Measurements from ENCODE around the gene MINDY3.
"Not testable (repeated sequence)": the region's sequence is repeated elsewhere in the genome, so short reads cannot be mapped to it uniquely, and the experiment has no call there.

MINDY3 gene

GRCh38 chr10:15859509-15859905 is 800 bp downstream of the MINDY3 start:
- no peak for TF ChIP-seq TAF1 (IDR thresholded peaks at IDR 0.05; ENCODE audit: low read depth, low read length)
- FAIRE-seq, result peak; percentile 89
- no peak for DNase-seq (ENCODE audit: insufficient read length, low spot score)

- no peak for DNase-seq (ENCODE audit: insufficient read length, low spot score)
- FAIRE-seq, result no peak
- TF ChIP-seq POU2F2 (IDR thresholded peaks at IDR 0.05; ENCODE audit: low read depth, low read length), result no peak
Observed at GRCh38 chr10:15858861-15859281, 1.4 kb downstream of the MINDY3 start.

- FAIRE-seq (no peak), DNase-seq (ENCODE audit: insufficient read length, low spot score) (no peak)
Observed at GRCh38 chr10:15857107-15857575, 3.2 kb downstream of the MINDY3 start.

GRCh38 chr10:15856328-15857015 is 3.8 kb downstream of the MINDY3 start:
- DNase-seq (ENCODE audit: insufficient read length, low spot score), result no peak
- no peak for TF ChIP-seq POU2F2 (IDR thresholded peaks at IDR 0.05; ENCODE audit: low read depth, low read length)
- no peak for FAIRE-seq

More at GRCh38 chr10:15857107-15857575, 3.2 kb downstream of the MINDY3 start:
- TF ChIP-seq PAX5 (IDR thresholded peaks at IDR 0.05; ENCODE audit: insufficient read depth, low read length, severe bottlenecking), result no peak
- TF ChIP-seq POLR2AphosphoS5 (IDR thresholded peaks at IDR 0.05; ENCODE audit: low read depth, low read length), result no peak
- no peak for TF ChIP-seq POLR2A (IDR thresholded peaks at IDR 0.05; ENCODE audit: low read depth, low read length)
- TF ChIP-seq TAF1 (IDR thresholded peaks at IDR 0.05; ENCODE audit: low read depth, low read length), result no peak
- TF ChIP-seq POU2F2 (IDR thresholded peaks at IDR 0.05; ENCODE audit: low read depth, low read length), result no peak
- TF ChIP-seq SPI1 (IDR thresholded peaks at IDR 0.05; ENCODE audit: low read depth, low read length), result no peak

- TF ChIP-seq PAX5 (IDR thresholded peaks at IDR 0.05; ENCODE audit: insufficient read depth, low read length, severe bottlenecking) (no peak), POLR2A (IDR thresholded peaks at IDR 0.05; ENCODE audit: low read depth, low read length) (no peak), POLR2AphosphoS5 (IDR thresholded peaks at IDR 0.05; ENCODE audit: low read depth, low read length) (no peak), POU2F2 (IDR thresholded peaks at IDR 0.05; ENCODE audit: low read depth, low read length) (no peak), TAF1 (IDR thresholded peaks at IDR 0.05; ENCODE audit: low read depth, low read length) (no peak), SPI1 (IDR thresholded peaks at IDR 0.05; ENCODE audit: low read depth, low read length) (no peak)
- FAIRE-seq, result peak; percentile 33
- no peak for DNase-seq (ENCODE audit: insufficient read length, low spot score)
Observed at GRCh38 chr10:15853800-15854199, 6.5 kb downstream of the MINDY3 start.

GRCh38 chr10:15852111-15852557 is 8.2 kb downstream of the MINDY3 start:
- TF ChIP-seq POLR2A (IDR thresholded peaks at IDR 0.05; ENCODE audit: low read depth, low read length), result no peak
- no peak for TF ChIP-seq PAX5 (IDR thresholded peaks at IDR 0.05; ENCODE audit: insufficient read depth, low read length, severe bottlenecking)
- TF ChIP-seq POLR2AphosphoS5 (IDR thresholded peaks at IDR 0.05; ENCODE audit: low read depth, low read length), result no peak
- no peak for TF ChIP-seq SPI1 (IDR thresholded peaks at IDR 0.05; ENCODE audit: low read depth, low read length)
- TF ChIP-seq POU2F2 (IDR thresholded peaks at IDR 0.05; ENCODE audit: low read depth, low read length), result no peak
- TF ChIP-seq TAF1 (IDR thresholded peaks at IDR 0.05; ENCODE audit: low read depth, low read length), result no peak
- DNase-seq (ENCODE audit: insufficient read length, low spot score) (no peak), FAIRE-seq (peak; percentile 52)

GRCh38 chr10:15850337-15850978 is 9.8 kb downstream of the MINDY3 start:
- DNase-seq (ENCODE audit: insufficient read length, low spot score); FAIRE-seq: not testable (repeated sequence)

- no peak for DNase-seq (ENCODE audit: insufficient read length, low spot score)
- no peak for TF ChIP-seq PAX5 (IDR thresholded peaks at IDR 0.05; ENCODE audit: insufficient read depth, low read length, severe bottlenecking)
- TF ChIP-seq POLR2A (IDR thresholded peaks at IDR 0.05; ENCODE audit: low read depth, low read length), result no peak
- no peak for TF ChIP-seq TAF1 (IDR thresholded peaks at IDR 0.05; ENCODE audit: low read depth, low read length)
- FAIRE-seq, result no peak
Observed at GRCh38 chr10:15849316-15849715, 11.0 kb downstream of the MINDY3 start.

GRCh38 chr10:15847481-15847880 is 12.8 kb downstream of the MINDY3 start:
- FAIRE-seq (no peak), DNase-seq (ENCODE audit: insufficient read length, low spot score) (no peak)
- no peak for TF ChIP-seq TAF1 (IDR thresholded peaks at IDR 0.05; ENCODE audit: low read depth, low read length)
- TF ChIP-seq SPI1 (IDR thresholded peaks at IDR 0.05; ENCODE audit: low read depth, low read length), result no peak
- no peak for TF ChIP-seq POLR2AphosphoS5 (IDR thresholded peaks at IDR 0.05; ENCODE audit: low read depth, low read length)
- no peak for TF ChIP-seq POLR2A (IDR thresholded peaks at IDR 0.05; ENCODE audit: low read depth, low read length)
- no peak for TF ChIP-seq PAX5 (IDR thresholded peaks at IDR 0.05; ENCODE audit: insufficient read depth, low read length, severe bottlenecking)
- TF ChIP-seq POU2F2 (IDR thresholded peaks at IDR 0.05; ENCODE audit: low read depth, low read length), result no peak

- FAIRE-seq (no peak), DNase-seq (ENCODE audit: insufficient read length, low spot score) (no peak)
- TF ChIP-seq SPI1 (IDR thresholded peaks at IDR 0.05; ENCODE audit: low read depth, low read length) (no peak), POLR2A (IDR thresholded peaks at IDR 0.05; ENCODE audit: low read depth, low read length) (no peak), TAF1 (IDR thresholded peaks at IDR 0.05; ENCODE audit: low read depth, low read length) (no peak), POU2F2 (IDR thresholded peaks at IDR 0.05; ENCODE audit: low read depth, low read length) (no peak), POLR2AphosphoS5 (IDR thresholded peaks at IDR 0.05; ENCODE audit: low read depth, low read length) (no peak), PAX5 (IDR thresholded peaks at IDR 0.05; ENCODE audit: insufficient read depth, low read length, severe bottlenecking) (no peak)
Observed at GRCh38 chr10:15844517-15844916, 15.8 kb downstream of the MINDY3 start.

- FAIRE-seq (no peak), DNase-seq (ENCODE audit: insufficient read length, low spot score) (no peak)
- TF ChIP-seq PAX5 (IDR thresholded peaks at IDR 0.05; ENCODE audit: insufficient read depth, low read length, severe bottlenecking) (no peak), SPI1 (IDR thresholded peaks at IDR 0.05; ENCODE audit: low read depth, low read length) (no peak), POLR2AphosphoS5 (IDR thresholded peaks at IDR 0.05; ENCODE audit: low read depth, low read length) (no peak)
Observed at GRCh38 chr10:15843695-15844094, 16.6 kb downstream of the MINDY3 start.
